D721Med (cell line): ENCODE measurements around the gene SMARCD3.

Source experiments
- DNase-seq: peaks from one replicate; pipeline ENCODE4 v3.0.0; 2011; ENCODE audit warnings: low spot score; ENCODE audit not compliant: insufficient read length
- FAIRE-seq: peaks from 2 replicates; lab custom pipeline; 2011; peaks lifted over from hg19 to GRCh38; lab: Jason Lieb, UNC
- TF ChIP-seq, protein P1 (sequence below): IDR thresholded peaks from 2 replicates; pipeline ENCODE4 v1.5.1; 2012; ENCODE audit warnings: mild to moderate bottlenecking, control low read depth; ENCODE audit not compliant: insufficient read depth; ENCODE audit errors: missing control alignments

Gene SMARCD3

DNA sequence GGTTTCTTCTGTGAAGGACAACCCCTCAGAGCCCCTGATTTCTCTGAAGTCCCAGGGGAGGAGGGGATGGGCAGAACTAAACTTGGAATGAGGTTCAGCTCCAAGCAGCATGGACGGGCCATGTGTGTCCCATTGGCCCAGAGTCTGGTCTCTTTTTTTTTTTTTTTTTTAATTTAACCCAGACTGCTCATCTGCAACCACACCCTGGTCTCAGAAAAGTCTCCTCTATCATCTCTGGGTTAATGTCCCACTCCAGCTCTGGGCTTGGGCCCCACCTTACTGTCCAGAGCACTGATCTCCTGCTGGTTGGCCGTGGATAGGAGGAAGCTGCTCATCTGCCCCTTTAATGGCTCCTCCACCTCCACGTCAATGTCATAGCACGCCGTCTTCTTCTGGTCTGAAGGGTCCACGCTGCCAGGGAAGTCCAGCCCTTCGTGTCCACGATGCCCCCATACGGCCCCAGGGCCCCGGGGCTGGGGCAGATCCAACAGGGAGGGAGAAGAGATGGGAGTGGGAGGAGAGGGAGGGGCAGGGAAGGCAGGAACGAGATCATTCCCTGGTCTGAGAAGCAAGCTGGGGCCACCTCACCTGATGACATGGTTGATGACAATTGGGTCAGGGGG, 8.5 kb downstream of the SMARCD3 start:
- TF ChIP-seq, protein P1, sequence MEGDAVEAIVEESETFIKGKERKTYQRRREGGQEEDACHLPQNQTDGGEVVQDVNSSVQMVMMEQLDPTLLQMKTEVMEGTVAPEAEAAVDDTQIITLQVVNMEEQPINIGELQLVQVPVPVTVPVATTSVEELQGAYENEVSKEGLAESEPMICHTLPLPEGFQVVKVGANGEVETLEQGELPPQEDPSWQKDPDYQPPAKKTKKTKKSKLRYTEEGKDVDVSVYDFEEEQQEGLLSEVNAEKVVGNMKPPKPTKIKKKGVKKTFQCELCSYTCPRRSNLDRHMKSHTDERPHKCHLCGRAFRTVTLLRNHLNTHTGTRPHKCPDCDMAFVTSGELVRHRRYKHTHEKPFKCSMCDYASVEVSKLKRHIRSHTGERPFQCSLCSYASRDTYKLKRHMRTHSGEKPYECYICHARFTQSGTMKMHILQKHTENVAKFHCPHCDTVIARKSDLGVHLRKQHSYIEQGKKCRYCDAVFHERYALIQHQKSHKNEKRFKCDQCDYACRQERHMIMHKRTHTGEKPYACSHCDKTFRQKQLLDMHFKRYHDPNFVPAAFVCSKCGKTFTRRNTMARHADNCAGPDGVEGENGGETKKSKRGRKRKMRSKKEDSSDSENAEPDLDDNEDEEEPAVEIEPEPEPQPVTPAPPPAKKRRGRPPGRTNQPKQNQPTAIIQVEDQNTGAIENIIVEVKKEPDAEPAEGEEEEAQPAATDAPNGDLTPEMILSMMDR: no peak
- FAIRE-seq (no peak), DNase-seq (no peak)

DNA sequence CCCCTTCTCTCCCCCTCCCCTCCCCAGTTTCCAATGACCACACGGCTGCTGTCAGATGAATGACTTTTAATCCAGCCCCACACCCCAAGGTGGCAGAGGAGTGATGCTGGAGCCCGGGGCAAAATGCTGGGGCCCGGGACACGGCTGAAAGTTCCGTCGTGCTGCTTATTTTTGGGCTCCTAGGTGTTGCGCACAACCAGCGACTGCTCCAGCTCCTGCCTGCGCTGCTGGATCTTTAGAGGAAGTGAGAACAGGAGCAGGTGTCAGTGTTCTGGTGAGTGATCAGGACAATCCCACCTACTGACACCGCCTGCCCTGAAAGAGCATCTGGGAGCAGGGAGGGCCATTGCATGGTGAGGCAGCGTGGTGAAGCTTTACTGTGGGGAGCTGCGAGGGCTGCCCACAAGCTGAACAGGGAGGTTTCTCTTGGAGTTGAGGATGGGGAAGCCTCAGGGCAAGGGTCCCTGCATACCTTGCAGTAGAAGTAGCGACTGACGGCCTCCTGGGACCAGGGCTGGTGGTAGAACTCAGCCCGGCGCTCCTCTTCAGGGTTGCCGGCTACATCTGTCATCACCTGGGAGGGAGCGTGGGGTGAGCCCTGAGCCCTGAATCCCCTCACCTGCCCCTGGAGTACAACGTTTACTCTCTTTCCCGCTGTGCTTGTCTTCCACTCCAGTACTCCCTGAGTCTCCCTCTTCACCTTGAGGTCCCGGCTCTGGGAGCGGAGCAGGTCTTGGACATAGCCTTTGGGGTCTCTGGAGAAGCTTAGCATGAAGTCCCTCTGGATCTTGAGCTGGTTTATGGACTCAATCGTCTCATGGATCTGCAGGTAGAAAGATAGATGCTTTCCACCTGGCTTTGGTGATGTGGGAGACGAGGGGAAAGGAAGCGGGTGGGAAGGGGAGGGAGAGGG, 9.3 kb downstream of the SMARCD3 start:
- TF ChIP-seq, protein P1: no peak
- DNase-seq (no peak), FAIRE-seq (no peak)

DNA sequence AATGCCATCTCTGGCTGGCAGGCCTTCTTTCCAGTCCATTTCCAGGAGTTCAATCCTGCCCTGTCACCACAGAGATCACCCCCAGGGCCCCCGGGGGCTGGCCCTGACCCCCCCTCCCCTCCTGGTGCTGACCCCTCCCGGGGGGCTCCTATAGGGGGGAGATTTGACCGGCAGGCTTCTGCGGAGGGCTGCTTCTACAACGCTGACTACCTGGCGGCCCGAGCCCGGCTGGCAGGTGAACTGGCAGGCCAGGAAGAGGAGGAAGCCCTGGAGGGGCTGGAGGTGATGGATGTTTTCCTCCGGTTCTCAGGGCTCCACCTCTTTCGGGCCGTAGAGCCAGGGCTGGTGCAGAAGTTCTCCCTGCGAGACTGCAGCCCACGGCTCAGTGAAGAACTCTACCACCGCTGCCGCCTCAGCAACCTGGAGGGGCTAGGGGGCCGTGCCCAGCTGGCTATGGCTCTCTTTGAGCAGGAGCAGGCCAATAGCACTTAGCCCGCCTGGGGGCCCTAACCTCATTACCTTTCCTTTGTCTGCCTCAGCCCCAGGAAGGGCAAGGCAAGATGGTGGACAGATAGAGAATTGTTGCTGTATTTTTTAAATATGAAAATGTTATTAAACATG, 10.2 kb downstream of the SMARCD3 start:
- TF ChIP-seq, protein P1: no peak
- DNase-seq: no peak
- FAIRE-seq: no peak

DNA sequence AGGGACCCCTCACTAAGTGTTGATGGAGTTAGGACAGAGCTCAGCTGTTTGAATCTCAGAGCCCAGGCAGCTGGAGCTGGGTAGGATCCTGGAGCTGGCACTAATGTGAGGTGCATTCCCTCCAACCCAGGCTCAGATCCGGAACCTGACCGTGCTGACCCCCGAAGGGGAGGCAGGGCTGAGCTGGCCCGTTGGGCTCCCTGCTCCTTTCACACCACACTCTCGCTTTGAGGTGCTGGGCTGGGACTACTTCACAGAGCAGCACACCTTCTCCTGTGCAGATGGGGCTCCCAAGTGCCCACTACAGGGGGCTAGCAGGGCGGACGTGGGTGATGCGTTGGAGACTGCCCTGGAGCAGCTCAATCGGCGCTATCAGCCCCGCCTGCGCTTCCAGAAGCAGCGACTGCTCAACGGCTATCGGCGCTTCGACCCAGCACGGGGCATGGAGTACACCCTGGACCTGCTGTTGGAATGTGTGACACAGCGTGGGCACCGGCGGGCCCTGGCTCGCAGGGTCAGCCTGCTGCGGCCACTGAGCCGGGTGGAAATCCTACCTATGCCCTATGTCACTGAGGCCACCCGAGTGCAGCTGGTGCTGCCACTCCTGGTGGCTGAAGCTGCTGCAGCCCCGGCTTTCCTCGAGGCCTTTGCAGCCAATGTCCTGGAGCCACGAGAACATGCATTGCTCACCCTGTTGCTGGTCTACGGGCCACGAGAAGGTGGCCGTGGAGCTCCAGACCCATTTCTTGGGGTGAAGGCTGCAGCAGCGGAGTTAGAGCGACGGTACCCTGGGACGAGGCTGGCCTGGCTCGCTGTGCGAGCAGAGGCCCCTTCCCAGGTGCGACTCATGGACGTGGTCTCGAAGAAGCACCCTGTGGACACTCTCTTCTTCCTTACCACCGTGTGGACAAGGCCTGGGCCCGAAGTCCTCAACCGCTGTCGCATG, 11.0 kb downstream of the SMARCD3 start:
- TF ChIP-seq, protein P1: no peak
- no peak for DNase-seq
- no peak for FAIRE-seq

DNA sequence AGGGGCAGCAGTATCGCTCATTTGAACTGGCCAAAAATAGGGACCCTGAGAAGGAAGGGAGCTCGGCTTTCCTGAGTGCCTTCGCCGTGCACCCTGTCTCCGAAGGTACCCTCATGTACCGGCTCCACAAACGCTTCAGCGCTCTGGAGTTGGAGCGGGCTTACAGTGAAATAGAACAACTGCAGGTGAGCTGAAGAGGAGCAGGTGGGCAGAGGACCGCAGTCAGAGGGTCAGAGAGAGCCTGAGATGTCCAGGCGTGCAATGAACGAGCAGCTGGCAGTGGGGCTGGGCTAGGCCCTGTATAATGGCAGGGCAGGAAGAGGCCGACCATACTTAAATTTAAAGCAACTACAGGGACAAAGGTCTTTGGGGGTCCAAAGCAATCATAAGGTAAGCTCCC, 12.1 kb downstream of the SMARCD3 start:
- no peak for FAIRE-seq
- TF ChIP-seq, protein P1: no peak
- DNase-seq: no peak

DNA sequence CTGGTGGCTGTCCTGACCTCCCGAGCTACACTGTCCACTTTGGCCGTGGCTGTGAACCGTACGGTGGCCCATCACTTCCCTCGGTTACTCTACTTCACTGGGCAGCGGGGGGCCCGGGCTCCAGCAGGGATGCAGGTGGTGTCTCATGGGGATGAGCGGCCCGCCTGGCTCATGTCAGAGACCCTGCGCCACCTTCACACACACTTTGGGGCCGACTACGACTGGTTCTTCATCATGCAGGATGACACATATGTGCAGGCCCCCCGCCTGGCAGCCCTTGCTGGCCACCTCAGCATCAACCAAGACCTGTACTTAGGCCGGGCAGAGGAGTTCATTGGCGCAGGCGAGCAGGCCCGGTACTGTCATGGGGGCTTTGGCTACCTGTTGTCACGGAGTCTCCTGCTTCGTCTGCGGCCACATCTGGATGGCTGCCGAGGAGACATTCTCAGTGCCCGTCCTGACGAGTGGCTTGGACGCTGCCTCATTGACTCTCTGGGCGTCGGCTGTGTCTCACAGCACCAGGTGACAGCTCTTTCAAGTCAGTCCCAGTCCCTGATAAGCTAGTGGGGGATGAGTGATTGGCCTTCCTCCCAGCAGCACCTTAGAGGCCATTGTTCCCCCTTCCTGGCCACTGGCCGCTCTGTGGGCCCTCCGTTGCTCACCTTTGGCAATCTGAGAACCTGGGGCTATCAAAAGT, 13.3 kb downstream of the SMARCD3 start:
- FAIRE-seq: no peak
- no peak for DNase-seq

More for the DNA sequence above, 13.3 kb downstream of the SMARCD3 start:
- TF ChIP-seq, protein P1: no peak
